ENCODE results near the gene CSMD2.

The CSMD2 gene

GRCh38 chr1:34155860-34156259 lies 9.2 kb downstream of the CSMD2 start:
- Histone ChIP-seq H3K4me1 (ENCODE audit: control insufficient read depth, insufficient read depth, low read length) (no peaks in the 10 kb centered on the region), H3K9me3 (ENCODE audit: control insufficient read depth in 2 of 2, low read length in 2 of 2) (no peaks in the 10 kb centered on the region), H3K27me3 (ENCODE audit: control insufficient read depth in 1 of 2, insufficient read depth in 2 of 2, low read length in 2 of 2) (peaks cover under 1 to 15% of the 10 kb centered on the region in 2 donors)

DNA sequence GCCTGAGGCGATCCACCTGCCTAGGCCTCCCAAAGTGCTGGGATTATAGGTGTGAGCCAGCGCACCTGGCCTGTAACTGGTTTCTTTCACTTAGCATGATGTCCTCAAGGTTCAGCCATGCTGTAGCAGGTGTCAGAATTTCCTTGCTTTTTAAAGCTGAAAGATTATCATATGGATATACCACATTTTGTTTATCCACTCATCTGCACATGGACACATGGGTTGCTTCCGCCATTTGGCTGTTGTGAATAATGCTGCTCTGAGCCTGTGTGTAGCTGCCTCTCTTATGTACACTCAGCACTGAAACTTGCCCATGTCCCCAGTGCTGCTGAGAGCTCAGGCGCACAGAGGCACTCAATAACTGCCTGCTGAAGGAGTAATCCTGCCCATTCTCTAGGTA lies 11.8 kb downstream of the CSMD2 start:
- no peaks in the 10 kb centered on the region for H3K36me3 ChIP-seq (ENCODE audit: control insufficient read depth in 2 of 2, insufficient read depth in 2 of 2, low read length in 2 of 2)
- H3K9ac ChIP-seq (ENCODE audit: low read length in 2 of 2): no peak overlapping the region
- H3K4me1 ChIP-seq (ENCODE audit: control insufficient read depth, insufficient read depth, low read length): no peaks in the 10 kb centered on the region
- H3K27ac ChIP-seq (ENCODE audit: low read length): no peak overlapping the region
- peaks cover 0 to 4% of the 10 kb centered on the region in 2 donors for H3K27me3 ChIP-seq (ENCODE audit: control insufficient read depth in 1 of 2, insufficient read depth in 2 of 2, low read length in 2 of 2)
- H3K9me3 ChIP-seq (ENCODE audit: control insufficient read depth in 2 of 2, low read length in 2 of 2): no peaks in the 10 kb centered on the region
- H3K4me3 ChIP-seq (ENCODE audit: low read length in 2 of 2): no peak overlapping the region

More at GRCh38 chr1:34155860-34156259, 9.2 kb downstream of the CSMD2 start:
- Histone ChIP-seq H3K36me3 (ENCODE audit: control insufficient read depth in 2 of 2, insufficient read depth in 2 of 2, low read length in 2 of 2) (no peaks in the 10 kb centered on the region), H3K27ac (ENCODE audit: low read length) (no peak overlapping the region), H3K9ac (ENCODE audit: low read length in 2 of 2) (no peak overlapping the region), H3K4me3 (ENCODE audit: low read length in 2 of 2) (no peak overlapping the region)

DNA sequence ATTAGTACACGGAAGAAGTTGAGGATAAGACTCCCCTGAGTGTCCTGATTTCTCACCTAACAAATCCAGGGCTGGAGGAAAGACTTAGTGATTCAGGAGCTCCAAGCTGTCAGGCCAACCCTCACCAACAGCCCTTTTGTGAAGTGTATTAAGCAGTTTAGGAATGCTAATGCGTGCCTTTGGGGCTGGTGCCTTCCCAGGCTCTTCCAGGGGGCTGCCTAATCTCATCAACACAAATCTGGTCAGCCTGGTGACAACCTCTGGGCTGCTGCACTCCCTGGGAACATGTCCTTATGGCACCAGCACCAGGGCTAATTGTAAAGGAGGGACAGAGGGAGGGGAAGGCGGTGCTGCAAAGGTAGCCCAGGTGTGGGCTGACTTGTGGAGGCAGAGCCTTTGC lies 15.5 kb downstream of the CSMD2 start:
- Histone ChIP-seq H3K4me3 (ENCODE audit: low read length in 2 of 2) (no peak overlapping the region), H3K9me3 (ENCODE audit: control insufficient read depth in 2 of 2, low read length in 2 of 2) (no peaks in the 10 kb centered on the region), H3K27me3 (ENCODE audit: control insufficient read depth in 1 of 2, insufficient read depth in 2 of 2, low read length in 2 of 2) (peaks cover 0 to 10% of the 10 kb centered on the region in 2 donors), H3K27ac (ENCODE audit: low read length) (no peak overlapping the region), H3K36me3 (ENCODE audit: control insufficient read depth in 2 of 2, insufficient read depth in 2 of 2, low read length in 2 of 2) (no peaks in the 10 kb centered on the region), H3K9ac (ENCODE audit: low read length in 2 of 2) (no peak overlapping the region), H3K4me1 (ENCODE audit: control insufficient read depth, insufficient read depth, low read length) (no peaks in the 10 kb centered on the region)

GRCh38 chr1:34147301-34147700 lies 17.7 kb downstream of the CSMD2 start:
- Histone ChIP-seq H3K9me3 (ENCODE audit: control insufficient read depth in 2 of 2, low read length in 2 of 2) (no peaks in the 10 kb centered on the region), H3K4me1 (ENCODE audit: control insufficient read depth, insufficient read depth, low read length) (no peaks in the 10 kb centered on the region), H3K36me3 (ENCODE audit: control insufficient read depth in 2 of 2, insufficient read depth in 2 of 2, low read length in 2 of 2) (no peaks in the 10 kb centered on the region), H3K4me3 (ENCODE audit: low read length in 2 of 2) (no peak overlapping the region), H3K27ac (ENCODE audit: low read length) (no peak overlapping the region), H3K9ac (ENCODE audit: low read length in 2 of 2) (no peak overlapping the region), H3K27me3 (ENCODE audit: control insufficient read depth in 1 of 2, insufficient read depth in 2 of 2, low read length in 2 of 2) (peaks cover 0 to 10% of the 10 kb centered on the region in 2 donors)

GRCh38 chr1:34144766-34145165 lies 20.3 kb downstream of the CSMD2 start:
- Histone ChIP-seq H3K4me1 (ENCODE audit: control insufficient read depth, insufficient read depth, low read length) (no peaks in the 10 kb centered on the region), H3K9ac (ENCODE audit: low read length in 2 of 2) (no peak overlapping the region), H3K4me3 (ENCODE audit: low read length in 2 of 2) (no peak overlapping the region), H3K27me3 (ENCODE audit: control insufficient read depth in 1 of 2, insufficient read depth in 2 of 2, low read length in 2 of 2) (peaks cover 0 to 9% of the 10 kb centered on the region in 2 donors), H3K27ac (ENCODE audit: low read length) (no peak overlapping the region), H3K36me3 (ENCODE audit: control insufficient read depth in 2 of 2, insufficient read depth in 2 of 2, low read length in 2 of 2) (no peaks in the 10 kb centered on the region), H3K9me3 (ENCODE audit: control insufficient read depth in 2 of 2, low read length in 2 of 2) (no peaks in the 10 kb centered on the region)

DNA sequence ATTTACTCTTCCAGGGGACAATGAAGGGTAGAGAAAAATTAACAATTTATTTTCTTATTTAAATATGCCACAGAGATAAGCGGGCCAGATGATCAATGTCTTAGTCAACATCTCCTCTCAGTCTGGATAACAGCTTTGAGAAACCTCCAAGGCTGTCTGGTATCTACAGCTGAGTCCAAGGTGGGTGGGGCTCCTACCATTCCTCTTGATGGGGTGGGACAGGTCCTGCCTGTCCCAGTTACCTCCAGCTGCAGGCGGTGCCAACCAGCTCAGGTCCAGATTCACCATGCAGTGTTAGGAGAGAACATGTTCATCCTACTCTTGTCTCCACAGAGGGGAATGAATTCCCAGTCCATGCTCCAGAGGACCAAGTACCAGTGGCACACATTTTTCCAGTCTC lies 21.1 kb downstream of the CSMD2 start:
- H3K27me3 ChIP-seq (ENCODE audit: control insufficient read depth in 1 of 2, insufficient read depth in 2 of 2, low read length in 2 of 2): peaks cover 0 to 7% of the 10 kb centered on the region in 2 donors
- no peaks in the 10 kb centered on the region for H3K36me3 ChIP-seq (ENCODE audit: control insufficient read depth in 2 of 2, insufficient read depth in 2 of 2, low read length in 2 of 2)
- no peaks in the 10 kb centered on the region for H3K4me1 ChIP-seq (ENCODE audit: control insufficient read depth, insufficient read depth, low read length)
- no peak overlapping the region for H3K9ac ChIP-seq (ENCODE audit: low read length in 2 of 2)
- no peak overlapping the region for H3K27ac ChIP-seq (ENCODE audit: low read length)
- H3K9me3 ChIP-seq (ENCODE audit: control insufficient read depth in 2 of 2, low read length in 2 of 2): no peaks in the 10 kb centered on the region
- no peak overlapping the region for H3K4me3 ChIP-seq (ENCODE audit: low read length in 2 of 2)

DNA sequence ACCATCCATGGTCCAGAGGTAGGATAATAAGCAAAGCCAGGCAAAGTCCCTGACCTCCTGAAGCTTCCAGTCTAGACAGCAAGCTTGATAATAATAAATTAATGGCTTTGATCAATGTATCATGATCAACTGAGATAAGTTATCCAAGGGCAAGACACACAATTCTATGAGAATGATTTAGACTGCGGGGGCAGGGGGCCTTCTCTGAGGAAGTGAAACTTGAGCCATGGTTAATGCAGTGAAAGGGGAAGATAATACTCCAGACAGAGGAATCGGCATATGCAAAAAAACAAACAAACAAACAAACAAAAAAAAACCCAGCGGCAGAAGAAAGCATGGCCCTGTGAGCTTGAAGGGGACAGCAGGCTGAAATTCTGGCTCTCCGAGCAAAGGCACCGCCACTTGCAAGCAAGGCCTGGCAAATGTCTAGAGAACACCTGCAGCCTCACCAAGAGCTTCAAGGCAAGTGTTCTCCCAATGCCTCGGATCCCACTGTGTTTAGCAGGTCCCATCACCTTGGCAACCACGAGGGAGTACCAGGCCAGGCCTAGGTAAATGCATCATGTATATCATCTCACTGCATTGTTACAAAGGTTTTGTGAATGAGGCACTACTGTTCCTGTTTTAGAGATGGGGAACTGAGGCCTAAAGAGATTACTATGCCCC lies 24.9 kb downstream of the CSMD2 start:
- Histone ChIP-seq H3K9ac (ENCODE audit: low read length in 2 of 2) (no peak overlapping the region), H3K9me3 (ENCODE audit: control insufficient read depth in 2 of 2, low read length in 2 of 2) (no peaks in the 10 kb centered on the region), H3K36me3 (ENCODE audit: control insufficient read depth in 2 of 2, insufficient read depth in 2 of 2, low read length in 2 of 2) (no peaks in the 10 kb centered on the region), H3K4me1 (ENCODE audit: control insufficient read depth, insufficient read depth, low read length) (no peaks in the 10 kb centered on the region), H3K27ac (ENCODE audit: low read length) (no peak overlapping the region), H3K27me3 (ENCODE audit: control insufficient read depth in 1 of 2, insufficient read depth in 2 of 2, low read length in 2 of 2) (peaks cover 0 to under 1% of the 10 kb centered on the region in 2 donors), H3K4me3 (ENCODE audit: low read length in 2 of 2) (no peak overlapping the region)

- H3K27me3 ChIP-seq (ENCODE audit: control insufficient read depth in 1 of 2, insufficient read depth in 2 of 2, low read length in 2 of 2): no peaks in the 10 kb centered on the region
- H3K9ac ChIP-seq (ENCODE audit: low read length in 2 of 2): no peak overlapping the region
- H3K9me3 ChIP-seq (ENCODE audit: control insufficient read depth in 2 of 2, low read length in 2 of 2): peaks cover 0 to under 1% of the 10 kb centered on the region in 2 donors
- H3K4me3 ChIP-seq (ENCODE audit: low read length in 2 of 2): no peak overlapping the region
- H3K36me3 ChIP-seq (ENCODE audit: control insufficient read depth in 2 of 2, insufficient read depth in 2 of 2, low read length in 2 of 2): no peaks in the 10 kb centered on the region
- H3K4me1 ChIP-seq (ENCODE audit: control insufficient read depth, insufficient read depth, low read length): no peaks in the 10 kb centered on the region
- no peak overlapping the region for H3K27ac ChIP-seq (ENCODE audit: low read length)
These were observed 27.6 kb downstream of the CSMD2 start for GRCh38 chr1:34137411-34137810.

GRCh38 chr1:34132161-34132420 lies 32.9 kb downstream of the CSMD2 start:
- no peaks in the 10 kb centered on the region for H3K4me1 ChIP-seq (ENCODE audit: control insufficient read depth, insufficient read depth, low read length)
- no peaks in the 10 kb centered on the region for H3K36me3 ChIP-seq (ENCODE audit: control insufficient read depth in 2 of 2, insufficient read depth in 2 of 2, low read length in 2 of 2)
- peaks cover 0 to 4% of the 10 kb centered on the region in 2 donors for H3K27me3 ChIP-seq (ENCODE audit: control insufficient read depth in 1 of 2, insufficient read depth in 2 of 2, low read length in 2 of 2)
- H3K4me3 ChIP-seq (ENCODE audit: low read length in 2 of 2): no peak overlapping the region
- H3K9me3 ChIP-seq (ENCODE audit: control insufficient read depth in 2 of 2, low read length in 2 of 2): peaks cover 0 to 5% of the 10 kb centered on the region in 2 donors
- H3K27ac ChIP-seq (ENCODE audit: low read length): no peak overlapping the region
- no peak overlapping the region for H3K9ac ChIP-seq (ENCODE audit: low read length in 2 of 2)

DNA sequence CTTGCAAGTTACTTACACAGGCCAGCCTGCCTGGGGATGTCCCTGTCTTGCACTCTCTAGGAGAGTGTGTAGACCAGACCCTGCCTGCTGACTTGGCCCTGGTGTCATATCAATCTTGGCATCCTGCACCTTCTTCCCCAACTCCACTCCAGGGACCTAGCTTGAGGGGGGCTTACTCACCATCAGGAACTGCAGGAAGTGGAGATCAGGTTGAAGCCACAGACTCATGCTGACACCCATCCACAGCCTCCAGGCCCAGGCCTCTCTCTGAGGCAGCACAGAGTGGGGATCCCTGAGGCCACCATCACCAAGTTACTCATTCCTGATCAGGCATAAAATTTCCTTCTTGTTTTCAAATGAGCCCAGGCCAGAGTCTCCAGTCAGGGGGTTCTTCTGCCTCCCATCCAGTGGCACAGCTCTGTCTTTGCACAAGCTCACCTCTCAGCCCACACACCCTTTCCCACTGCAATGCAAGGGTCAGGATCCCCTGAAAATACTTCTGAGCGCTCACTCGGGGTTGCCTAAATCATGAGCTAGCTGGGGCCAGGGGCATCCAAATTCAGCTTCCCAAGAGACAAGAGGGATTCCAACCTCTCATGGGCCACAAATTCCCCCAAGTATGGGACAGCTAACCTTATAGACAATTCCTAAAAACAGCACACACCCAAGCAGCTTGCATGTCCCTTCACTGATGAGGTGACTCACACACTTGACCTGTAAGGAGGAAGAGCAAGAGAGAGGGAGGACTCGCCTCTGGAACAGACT lies 33.5 kb downstream of the CSMD2 start:
- peaks cover under 1 to 4% of the 10 kb centered on the region in 2 donors for H3K27me3 ChIP-seq (ENCODE audit: control insufficient read depth in 1 of 2, insufficient read depth in 2 of 2, low read length in 2 of 2)
- H3K9ac ChIP-seq (ENCODE audit: low read length in 2 of 2): no peak overlapping the region
- no peak overlapping the region for H3K4me3 ChIP-seq (ENCODE audit: low read length in 2 of 2)
- H3K36me3 ChIP-seq (ENCODE audit: control insufficient read depth in 2 of 2, insufficient read depth in 2 of 2, low read length in 2 of 2): no peaks in the 10 kb centered on the region
- H3K4me1 ChIP-seq (ENCODE audit: control insufficient read depth, insufficient read depth, low read length): no peaks in the 10 kb centered on the region
- H3K9me3 ChIP-seq (ENCODE audit: control insufficient read depth in 2 of 2, low read length in 2 of 2): peaks cover 0 to 5% of the 10 kb centered on the region in 2 donors
- no peak overlapping the region for H3K27ac ChIP-seq (ENCODE audit: low read length)

DNA sequence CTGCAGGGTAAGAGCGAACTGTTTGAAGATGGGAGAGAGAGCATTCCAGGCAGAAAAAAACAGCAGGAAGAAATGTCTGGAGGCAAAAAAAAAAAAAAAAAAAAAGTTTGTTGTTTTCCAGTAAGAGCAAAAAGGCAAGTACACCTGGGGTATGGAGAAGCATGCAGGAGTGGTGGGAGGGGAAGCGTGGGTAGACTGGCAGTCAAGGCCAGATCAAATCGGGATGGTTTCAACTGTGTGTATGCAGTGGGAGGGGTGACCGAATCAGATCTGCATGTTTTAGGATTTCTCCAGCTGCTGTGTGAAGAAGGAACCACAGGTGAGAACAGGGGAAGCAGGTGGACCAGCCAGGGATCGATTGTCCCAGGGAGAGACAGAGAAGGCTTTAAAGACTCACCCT lies 34.7 kb downstream of the CSMD2 start:
- H3K4me1 ChIP-seq (ENCODE audit: control insufficient read depth, insufficient read depth, low read length): no peaks in the 10 kb centered on the region
- H3K4me3 ChIP-seq (ENCODE audit: low read length in 2 of 2): no peak overlapping the region
- no peak overlapping the region for H3K27ac ChIP-seq (ENCODE audit: low read length)
- no peak overlapping the region for H3K9ac ChIP-seq (ENCODE audit: low read length in 2 of 2)
- peaks cover 2 to 9% of the 10 kb centered on the region in 2 donors for H3K27me3 ChIP-seq (ENCODE audit: control insufficient read depth in 1 of 2, insufficient read depth in 2 of 2, low read length in 2 of 2)
- H3K36me3 ChIP-seq (ENCODE audit: control insufficient read depth in 2 of 2, insufficient read depth in 2 of 2, low read length in 2 of 2): no peaks in the 10 kb centered on the region
- H3K9me3 ChIP-seq (ENCODE audit: control insufficient read depth in 2 of 2, low read length in 2 of 2): peaks cover 0 to 5% of the 10 kb centered on the region in 2 donors
